ENCODE results near the gene CHD2. TPM values are rescaled to one million over a fixed set of nuclear protein-coding genes. Genes with fewer than 3 reads are reported as not detected.
"Not testable (repeated sequence)": the region's sequence is repeated elsewhere in the genome, so short reads cannot be mapped to it uniquely, and the experiment has no call there.

The CHD2 gene
- total RNA-seq, 2 experiments from 2014 or later, result 164 to 185 TPM

- DNase-seq, result peak; percentile 67
- intact Hi-C loops (cut with micrococcal nuclease), result loop anchor here (1.0 kb wide), 1 partner anchor 1084 kb away; no protein-coding TSS in a partner anchor
- CTCF ChIA-PET, result interaction anchor here (0.6 to 2.5 kb wide), 11 partner anchors 9 to 1084 kb away, joined by 3 to 13 read pairs (median 4); no protein-coding TSS in a partner anchor
- peaks cover 5% of the 10 kb centered on the region for H3K4me1 Mint-ChIP-seq (ENCODE audit: low read depth)
- H3K4me3 Mint-ChIP-seq, result no peak overlapping the region
- no peaks in the 10 kb centered on the region for H3K27me3 Mint-ChIP-seq (ENCODE audit: low read depth)
- no peaks in the 10 kb centered on the region for H3K9me3 Mint-ChIP-seq
- H3K27ac Mint-ChIP-seq, result no peak overlapping the region
- no peaks in the 10 kb centered on the region for H3K36me3 Mint-ChIP-seq (ENCODE audit: low read depth)
Measured at GRCh38 chr15:93035953-93036810, 136.1 kb downstream of the CHD2 start.

GRCh38 chr15:93036951-93037819 is 137.1 kb downstream of the CHD2 start:
- CTCF ChIA-PET, result interaction anchor here (0.5 to 1.1 kb wide), 4 partner anchors 15 to 323 kb away, joined by 3 to 4 read pairs (median 3); no protein-coding TSS in a partner anchor
- no peak overlapping the region for H3K27ac Mint-ChIP-seq
- no peaks in the 10 kb centered on the region for H3K27me3 Mint-ChIP-seq (ENCODE audit: low read depth)
- H3K4me3 Mint-ChIP-seq, result no peak overlapping the region
- peaks cover 5% of the 10 kb centered on the region for H3K4me1 Mint-ChIP-seq (ENCODE audit: low read depth)
- no peaks in the 10 kb centered on the region for H3K9me3 Mint-ChIP-seq
- no peaks in the 10 kb centered on the region for H3K36me3 Mint-ChIP-seq (ENCODE audit: low read depth)
- no peak for DNase-seq
- intact Hi-C loops (cut with micrococcal nuclease), result loop anchor here (1.0 kb wide), 1 partner anchor 1083 kb away; no protein-coding TSS in a partner anchor

GRCh38 chr15:93037820-93038705 is 137.9 kb downstream of the CHD2 start:
- H3K4me3 Mint-ChIP-seq, result no peak overlapping the region
- CTCF ChIA-PET, result interaction anchor here (0.7 to 1.2 kb wide), 4 partner anchors 9 to 324 kb away, joined by 3 to 4 read pairs (median 3); no protein-coding TSS in a partner anchor
- intact Hi-C loops (cut with micrococcal nuclease), result no loop called here
- H3K36me3 Mint-ChIP-seq (ENCODE audit: low read depth), result no peaks in the 10 kb centered on the region
- DNase-seq, result no peak
- peaks cover 5% of the 10 kb centered on the region for H3K4me1 Mint-ChIP-seq (ENCODE audit: low read depth)
- H3K27ac Mint-ChIP-seq, result no peak overlapping the region
- H3K27me3 Mint-ChIP-seq (ENCODE audit: low read depth), result no peaks in the 10 kb centered on the region
- H3K9me3 Mint-ChIP-seq, result no peaks in the 10 kb centered on the region

- intact Hi-C loops (cut with micrococcal nuclease); H3K9me3 Mint-ChIP-seq; H3K27ac Mint-ChIP-seq; H3K36me3 Mint-ChIP-seq (ENCODE audit: low read depth); H3K4me3 Mint-ChIP-seq; H3K27me3 Mint-ChIP-seq (ENCODE audit: low read depth); H3K4me1 Mint-ChIP-seq (ENCODE audit: low read depth); DNase-seq: not testable (repeated sequence)
- CTCF ChIA-PET, result interaction anchor here (0.6 to 1.8 kb wide), 3 partner anchors 9 to 307 kb away, joined by 3 to 7 read pairs (median 4); no protein-coding TSS in a partner anchor
Measured at GRCh38 chr15:93039562-93040287, 139.6 kb downstream of the CHD2 start.

GRCh38 chr15:93040288-93041158 is 140.4 kb downstream of the CHD2 start:
- Mint-ChIP-seq H3K9me3 (no peaks in the 10 kb centered on the region), H3K36me3 (ENCODE audit: low read depth) (no peaks in the 10 kb centered on the region), H3K4me1 (ENCODE audit: low read depth) (peaks cover 5% of the 10 kb centered on the region), H3K4me3 (no peak overlapping the region), H3K27ac (no peak overlapping the region), H3K27me3 (ENCODE audit: low read depth) (no peaks in the 10 kb centered on the region)
- CTCF ChIA-PET, result interaction anchor here (0.6 to 1.8 kb wide), 4 partner anchors 10 to 307 kb away, joined by 3 to 7 read pairs (median 3); no protein-coding TSS in a partner anchor
- DNase-seq, result no peak
- intact Hi-C loops (cut with micrococcal nuclease), result no loop called here

- H3K36me3 Mint-ChIP-seq (ENCODE audit: low read depth), result no peaks in the 10 kb centered on the region
- DNase-seq, result no peak
- no peak overlapping the region for H3K4me3 Mint-ChIP-seq
- H3K9me3 Mint-ChIP-seq, result peaks cover 2% of the 10 kb centered on the region
- H3K27ac Mint-ChIP-seq, result no peak overlapping the region
- CTCF ChIA-PET, result interaction anchor here (0.6 to 1.8 kb wide), 2 partner anchors 11 to 13 kb away, joined by 3 to 7 read pairs; no protein-coding TSS in a partner anchor
- H3K4me1 Mint-ChIP-seq (ENCODE audit: low read depth), result no peaks in the 10 kb centered on the region
- H3K27me3 Mint-ChIP-seq (ENCODE audit: low read depth), result no peaks in the 10 kb centered on the region
- intact Hi-C loops (cut with micrococcal nuclease), result no loop called here
Measured at GRCh38 chr15:93041159-93041547, 141.0 kb downstream of the CHD2 start.

GRCh38 chr15:93042211-93042610 is 142.1 kb downstream of the CHD2 start:
- H3K4me3 Mint-ChIP-seq, result no peak overlapping the region
- CTCF ChIA-PET, result no interaction called here
- H3K27me3 Mint-ChIP-seq (ENCODE audit: low read depth), result no peaks in the 10 kb centered on the region
- peaks cover 7% of the 10 kb centered on the region for H3K9me3 Mint-ChIP-seq
- H3K27ac Mint-ChIP-seq, result no peak overlapping the region
- intact Hi-C loops (cut with micrococcal nuclease), result no loop called here
- H3K36me3 Mint-ChIP-seq (ENCODE audit: low read depth), result no peaks in the 10 kb centered on the region
- DNase-seq, result no peak
- no peaks in the 10 kb centered on the region for H3K4me1 Mint-ChIP-seq (ENCODE audit: low read depth)

GRCh38 chr15:93042691-93043378 is 142.7 kb downstream of the CHD2 start:
- no peak overlapping the region for H3K4me3 Mint-ChIP-seq
- no peaks in the 10 kb centered on the region for H3K36me3 Mint-ChIP-seq (ENCODE audit: low read depth)
- peaks cover 4% of the 10 kb centered on the region for H3K4me1 Mint-ChIP-seq (ENCODE audit: low read depth)
- peaks cover 7% of the 10 kb centered on the region for H3K9me3 Mint-ChIP-seq
- no peak overlapping the region for H3K27ac Mint-ChIP-seq
- H3K27me3 Mint-ChIP-seq (ENCODE audit: low read depth), result no peaks in the 10 kb centered on the region
- intact Hi-C loops (cut with micrococcal nuclease), result no loop called here
- DNase-seq, result no peak
- CTCF ChIA-PET, result no interaction called here

GRCh38 chr15:93043621-93044300 is 143.6 kb downstream of the CHD2 start:
- H3K27ac Mint-ChIP-seq, result no peak overlapping the region
- H3K36me3 Mint-ChIP-seq (ENCODE audit: low read depth), result no peaks in the 10 kb centered on the region
- H3K27me3 Mint-ChIP-seq (ENCODE audit: low read depth), result no peaks in the 10 kb centered on the region
- intact Hi-C loops (cut with micrococcal nuclease), result no loop called here
- CTCF ChIA-PET, result interaction anchor here (2.2 kb wide), 1 partner anchor 13 kb away, joined by 8 read pairs; no protein-coding TSS in a partner anchor
- DNase-seq, result no peak
- peaks cover 7% of the 10 kb centered on the region for H3K9me3 Mint-ChIP-seq
- peaks cover 8% of the 10 kb centered on the region for H3K4me1 Mint-ChIP-seq (ENCODE audit: low read depth)
- H3K4me3 Mint-ChIP-seq, result no peak overlapping the region

Measured in activated naive CD4-positive, alpha-beta T cell treated with anti-CD3 and anti-CD28 coated beads for 36 hours (primary cell).